T47D (cell line): ENCODE measurements around the gene TOB2.
"Not testable (repeated sequence)": the region's sequence is repeated elsewhere in the genome, so short reads cannot be mapped to it uniquely, and the experiment has no call there.

ENCODE experiments used
- DNase-seq, 2 experiments: peaks; one replicate each; pipeline versions ENCODE4 v3.0.0 to v3.0.0-alpha.2; 2011 to 2012; ENCODE audit warnings: low read depth in 1 of 2, low spot score in 1 of 2
- JUND ChIP-seq: IDR thresholded peaks from 2 replicates; pipeline ENCODE4 v1.6.1; 2012; ENCODE audit warnings: low read depth
- in situ Hi-C: cut with HindIII; loops from 2 replicates; pipeline ENCODE4 v1.10.0; 2016; ENCODE audit warnings: low sequenced_read_pairs, low pct_unique_long_range_greater_than_20kb

The TOB2 gene

DNA sequence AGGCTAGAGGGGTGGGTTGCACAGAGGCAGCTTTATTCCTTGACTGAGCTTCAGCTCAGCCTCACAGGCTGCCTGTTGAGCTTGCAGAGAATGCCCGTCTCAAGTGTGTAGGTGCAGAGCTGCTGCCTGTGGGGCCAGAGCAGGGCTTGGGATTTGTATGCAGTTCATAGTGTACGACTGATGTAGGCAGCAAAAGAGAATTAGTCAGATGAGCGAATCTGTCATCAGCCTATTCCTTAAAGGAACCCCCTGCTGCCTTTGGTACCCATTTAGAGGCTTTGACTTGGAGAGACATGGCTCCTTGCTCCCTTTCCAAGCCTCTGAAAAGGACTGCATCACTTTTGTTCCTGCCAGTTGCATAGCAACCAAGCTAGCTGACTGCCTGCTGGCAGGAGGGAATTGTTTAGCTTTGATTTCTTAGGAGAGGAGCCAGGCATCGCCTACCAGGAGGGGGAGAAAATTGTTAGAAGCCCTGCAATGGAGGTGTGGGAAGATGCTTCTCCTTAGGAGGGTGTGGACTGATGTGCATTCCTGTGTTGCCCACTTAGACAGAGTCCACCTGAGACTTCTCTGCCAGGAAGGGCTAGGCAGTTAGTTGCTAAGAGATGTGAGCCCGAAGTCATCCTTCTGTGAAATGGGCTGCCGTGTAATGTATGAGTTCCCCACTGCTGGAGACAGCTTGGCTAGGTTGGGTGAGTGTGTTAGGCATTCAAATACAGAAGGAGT is 33.2 kb upstream of the TOB2 start:
- in situ Hi-C loops, result no loop called here
- no peak for DNase-seq
- no peak for TF ChIP-seq JUND

DNA sequence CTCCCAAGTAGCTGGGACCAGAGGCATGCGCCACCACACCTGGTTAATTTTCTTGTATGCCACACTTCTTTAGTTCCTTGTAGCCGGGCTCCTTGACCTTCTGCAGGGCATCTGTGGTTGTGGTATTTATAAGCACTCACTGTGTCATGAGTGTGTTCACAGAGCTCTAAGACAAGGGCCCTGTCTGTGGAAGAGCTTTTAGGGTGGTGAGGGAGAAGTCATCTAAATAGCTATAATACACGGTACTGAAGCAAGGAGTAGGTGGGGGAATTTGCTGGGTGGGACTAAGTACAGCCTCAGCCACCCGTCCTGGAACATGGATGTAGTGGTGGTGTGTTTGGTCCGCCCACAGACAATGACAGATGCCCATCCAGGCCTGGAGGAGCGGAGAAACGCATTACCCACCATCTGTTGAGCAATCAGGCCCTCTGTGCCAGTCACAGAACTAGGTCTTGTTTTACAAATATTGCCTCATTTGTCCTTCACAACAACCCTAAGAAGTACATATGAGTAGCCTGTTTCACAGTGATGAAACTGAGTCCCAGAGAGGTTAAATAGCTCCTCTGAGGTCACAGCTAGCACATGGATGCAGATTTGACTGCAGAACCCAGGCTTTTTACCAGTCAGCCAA is 32.4 kb upstream of the TOB2 start:
- TF ChIP-seq JUND, result no peak
- in situ Hi-C loops, result no loop called here
- no peak for DNase-seq

DNA sequence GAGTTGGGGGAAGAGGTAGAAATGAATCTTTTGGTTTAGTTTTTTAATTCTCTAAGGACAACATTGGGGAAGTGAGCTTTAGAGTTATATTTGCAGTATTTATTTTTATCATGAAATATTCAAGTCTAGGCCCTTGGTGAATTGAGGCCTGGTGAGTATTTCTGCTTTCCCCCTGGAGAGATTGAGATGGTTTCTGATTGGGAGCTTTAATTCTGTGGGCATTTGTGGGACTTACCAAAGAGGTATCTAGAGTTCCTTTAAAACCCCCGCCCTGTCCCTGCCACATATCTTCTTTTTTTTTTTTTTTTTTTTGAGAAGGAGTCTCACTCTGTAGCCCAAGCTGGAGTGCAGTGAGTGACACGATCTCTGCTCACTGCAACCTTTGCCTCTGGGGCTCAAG is 31.9 kb upstream of the TOB2 start:
- no peak for DNase-seq
- in situ Hi-C loops, result no loop called here
- no peak for TF ChIP-seq JUND

DNA sequence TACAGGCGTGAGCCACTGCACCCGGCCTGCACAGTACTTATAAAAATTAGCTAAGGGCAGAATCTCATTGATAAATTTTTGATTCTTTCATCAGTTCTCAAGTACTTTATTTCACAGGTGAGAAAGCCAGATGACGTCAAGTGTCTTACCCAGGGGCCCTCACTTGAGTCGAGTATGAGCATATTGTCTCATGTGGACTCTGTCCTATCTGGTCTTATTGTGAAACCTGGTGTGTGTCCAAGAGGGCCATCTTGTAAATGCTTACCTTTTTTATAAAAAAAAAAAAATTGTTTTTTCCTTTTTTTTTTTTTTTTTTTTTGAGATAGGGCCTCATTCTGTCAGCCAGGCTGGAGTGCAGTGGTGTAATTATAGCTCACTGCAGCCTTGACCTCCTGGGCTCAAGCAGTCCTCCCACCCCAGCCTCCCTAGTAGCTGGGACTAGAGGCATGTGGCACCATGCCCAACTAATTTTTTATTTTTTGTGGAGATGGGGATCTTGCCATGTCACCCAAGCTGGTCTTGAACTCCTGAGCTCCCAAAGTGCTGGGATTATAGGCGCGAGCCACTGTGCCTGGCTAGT is 28.4 kb upstream of the TOB2 start:
- no peak for DNase-seq
- in situ Hi-C loops, result no loop called here
- TF ChIP-seq JUND, result no peak

DNA sequence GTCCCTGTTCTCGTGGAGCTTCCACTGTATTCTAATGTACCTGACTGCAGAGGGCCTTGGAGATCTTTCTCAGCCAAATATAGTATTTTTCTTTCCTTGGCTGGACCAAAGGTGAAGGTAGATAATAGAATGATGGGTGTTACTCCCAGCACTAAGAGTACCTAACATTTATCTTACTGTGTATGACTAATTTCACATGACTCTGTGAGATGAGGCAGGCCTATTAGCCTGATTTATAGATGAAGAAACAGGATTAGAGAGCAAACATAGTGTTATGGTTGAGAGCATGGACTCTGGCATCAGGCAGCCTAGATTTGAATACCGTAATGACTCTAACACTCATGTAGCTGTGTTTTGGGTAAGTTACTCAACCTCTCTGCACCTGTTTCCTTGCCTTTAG is 25.0 kb upstream of the TOB2 start:
- in situ Hi-C loops, result no loop called here

DNA sequence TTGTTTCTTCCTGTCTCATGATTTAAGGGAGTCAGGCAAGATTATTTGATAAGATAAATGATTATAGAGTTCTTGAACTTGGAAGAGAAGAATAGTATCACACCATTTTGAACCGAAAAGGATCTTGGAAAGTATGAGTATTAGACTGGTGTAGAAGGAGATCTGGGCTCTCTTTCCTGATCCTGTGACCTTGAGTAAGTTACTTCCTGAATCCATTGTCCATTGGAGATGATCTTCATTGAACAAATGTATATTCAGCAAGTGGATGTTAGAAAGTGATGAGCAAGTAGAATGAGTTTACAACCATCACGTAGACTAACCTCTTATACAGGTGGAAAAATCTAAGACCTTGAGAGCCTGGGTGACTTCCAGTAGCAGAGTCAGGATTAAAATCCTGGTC is 24.3 kb upstream of the TOB2 start:
- no peak for TF ChIP-seq JUND
- no peak for DNase-seq
- in situ Hi-C loops, result no loop called here

More for the DNA sequence above, 25.0 kb upstream of the TOB2 start:
- TF ChIP-seq JUND, result no peak
- no peak for DNase-seq

DNA sequence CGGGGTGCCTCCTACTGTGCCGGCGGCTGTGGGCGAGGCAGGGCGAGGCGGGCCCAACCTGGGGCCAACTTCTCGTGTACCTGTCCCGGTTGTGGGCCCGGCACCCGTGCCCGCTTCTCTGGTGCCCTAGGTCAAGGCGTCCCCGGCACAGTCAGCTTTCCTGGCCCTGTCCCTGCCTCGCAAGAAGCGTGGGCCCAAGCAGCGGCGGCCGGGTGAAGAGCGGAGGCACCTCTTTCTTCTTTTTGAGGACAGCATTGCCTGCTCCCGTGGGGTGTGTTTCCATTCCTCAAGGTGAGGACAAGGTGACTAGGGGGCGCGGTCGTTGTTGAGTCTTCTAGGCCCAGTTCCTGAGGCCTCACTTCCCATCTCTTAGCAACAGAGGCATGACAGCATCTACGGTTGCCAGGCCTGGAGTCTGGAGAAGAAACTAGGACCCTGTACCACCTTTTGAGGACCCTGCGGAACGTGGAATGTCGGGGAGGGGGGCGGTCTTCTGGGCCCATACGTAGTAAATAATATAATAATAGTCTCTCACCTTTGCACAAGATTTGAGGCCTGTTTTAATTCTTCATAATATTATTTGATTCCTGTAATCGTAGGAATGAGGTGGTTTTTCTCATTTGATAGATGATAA is 22.7 kb upstream of the TOB2 start:
- DNase-seq, result no peak
- in situ Hi-C loops, result no loop called here

DNA sequence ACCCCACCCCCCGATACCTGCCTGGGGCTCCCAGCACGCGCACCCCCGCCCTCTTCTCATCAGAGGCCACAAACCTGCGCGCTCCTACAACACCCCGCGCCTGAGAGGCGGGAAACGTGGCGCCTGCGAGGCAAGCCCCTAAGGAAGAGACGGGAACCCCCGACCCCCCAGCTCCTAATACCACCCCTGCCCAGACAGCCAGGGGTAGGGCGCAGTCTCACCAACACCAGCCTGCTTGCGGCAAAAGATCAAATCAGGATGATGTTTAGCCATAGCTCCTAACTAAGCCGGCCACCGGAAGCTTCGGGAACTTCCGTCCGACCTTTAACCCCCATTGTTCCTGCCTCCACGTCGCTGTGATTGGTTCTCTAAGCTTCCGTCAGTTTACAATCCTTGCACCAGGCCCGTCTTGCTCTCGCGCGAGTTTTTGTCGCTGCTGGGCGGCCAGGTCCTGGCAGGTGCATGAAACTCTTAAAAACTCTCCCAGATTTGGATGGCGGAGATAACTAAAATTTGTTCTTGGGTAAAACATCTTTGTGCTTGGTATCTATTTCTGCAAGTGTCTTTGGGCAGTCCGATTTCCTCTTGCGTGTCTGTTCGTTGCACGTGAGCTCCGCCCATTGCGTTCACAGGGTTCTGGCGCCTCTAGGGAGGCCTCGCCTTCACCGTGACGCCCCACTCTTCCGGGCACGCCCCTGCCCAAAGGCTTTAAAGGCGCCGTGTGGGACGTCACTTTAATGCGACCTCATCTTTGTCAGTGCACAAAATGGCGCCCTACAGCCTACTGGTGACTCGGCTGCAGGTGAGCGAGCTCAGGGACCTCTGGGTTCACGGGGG is 22.0 kb upstream of the TOB2 start, which contains the start of the genes ACO2 and PHF5A:
Gene ACO2 (plus strand): TSS at position 737 of the 837 bp plus-strand sequence. CDS start 30 bp downstream, at position 767.
Gene PHF5A (minus strand): TSS at position 312 of the 837 bp plus-strand sequence. CDS start 39 bp downstream, at position 273.
- peak; percentile 72 to 97 for DNase-seq
- TF ChIP-seq JUND, result no peak
- in situ Hi-C loops, result no loop called here

More for the DNA sequence above, 22.7 kb upstream of the TOB2 start:
- no peak for TF ChIP-seq JUND

DNA sequence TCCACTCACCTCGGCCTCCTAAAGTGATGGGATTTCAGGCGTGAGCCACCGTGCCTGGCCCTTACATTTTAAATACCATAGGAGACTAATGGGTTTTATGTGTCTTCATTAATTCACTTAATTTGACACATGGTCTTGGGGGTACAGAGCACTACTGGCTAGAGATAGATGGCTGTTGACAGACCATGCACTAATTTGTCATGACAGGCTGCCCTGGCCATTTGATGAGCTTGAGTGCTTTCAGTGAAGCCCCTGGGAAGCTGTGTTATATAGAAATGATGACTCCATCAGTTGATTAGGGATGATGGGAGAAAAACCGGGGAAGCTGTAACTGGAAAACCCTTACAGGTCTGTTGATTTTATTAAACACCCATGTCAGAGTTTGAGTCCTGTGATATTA is 15.3 kb upstream of the TOB2 start:
- TF ChIP-seq JUND, result no peak
- DNase-seq, result no peak
- in situ Hi-C loops, result no loop called here

DNA sequence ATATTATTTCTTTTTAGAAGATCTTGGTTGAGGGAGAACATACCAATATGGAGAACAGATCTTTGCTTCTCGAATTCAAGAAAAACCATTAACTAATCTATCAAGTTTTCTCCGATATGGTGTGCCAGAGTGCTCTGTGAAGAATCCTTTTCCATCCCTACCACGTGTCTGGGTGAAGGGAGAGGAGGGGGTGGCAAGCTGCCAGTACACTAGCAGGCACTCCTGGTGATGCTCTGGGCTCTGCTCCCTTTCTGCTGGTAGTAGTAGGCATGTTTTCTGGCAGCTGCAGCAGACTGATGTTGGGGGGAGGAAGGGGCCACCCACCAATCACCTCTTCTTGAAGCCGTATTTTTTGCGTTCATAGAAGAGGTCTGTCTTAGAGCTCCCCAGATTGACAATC is 13.5 kb upstream of the TOB2 start:
- DNase-seq, in situ Hi-C loops: not testable (repeated sequence)

DNA sequence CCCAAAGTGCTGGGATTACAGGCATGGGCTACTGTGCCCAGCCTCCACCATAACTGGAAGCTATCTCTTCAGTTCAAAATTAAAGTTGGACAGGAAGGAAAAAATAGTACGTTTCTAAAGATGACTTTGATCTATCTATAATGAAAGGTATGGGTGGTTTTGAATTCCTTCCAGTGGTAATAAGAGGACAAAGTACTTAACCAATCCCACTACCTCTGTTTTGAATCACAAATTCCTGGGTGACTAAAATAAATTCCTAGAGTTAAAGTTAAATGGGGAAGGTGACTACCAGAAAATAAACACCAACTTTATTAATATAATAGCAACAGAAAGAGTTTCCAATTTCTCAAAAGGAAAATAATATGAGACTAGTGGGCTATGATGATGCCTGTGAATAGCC is 12.8 kb upstream of the TOB2 start:
- no peak for DNase-seq
- in situ Hi-C loops, result no loop called here
- no peak for TF ChIP-seq JUND

DNA sequence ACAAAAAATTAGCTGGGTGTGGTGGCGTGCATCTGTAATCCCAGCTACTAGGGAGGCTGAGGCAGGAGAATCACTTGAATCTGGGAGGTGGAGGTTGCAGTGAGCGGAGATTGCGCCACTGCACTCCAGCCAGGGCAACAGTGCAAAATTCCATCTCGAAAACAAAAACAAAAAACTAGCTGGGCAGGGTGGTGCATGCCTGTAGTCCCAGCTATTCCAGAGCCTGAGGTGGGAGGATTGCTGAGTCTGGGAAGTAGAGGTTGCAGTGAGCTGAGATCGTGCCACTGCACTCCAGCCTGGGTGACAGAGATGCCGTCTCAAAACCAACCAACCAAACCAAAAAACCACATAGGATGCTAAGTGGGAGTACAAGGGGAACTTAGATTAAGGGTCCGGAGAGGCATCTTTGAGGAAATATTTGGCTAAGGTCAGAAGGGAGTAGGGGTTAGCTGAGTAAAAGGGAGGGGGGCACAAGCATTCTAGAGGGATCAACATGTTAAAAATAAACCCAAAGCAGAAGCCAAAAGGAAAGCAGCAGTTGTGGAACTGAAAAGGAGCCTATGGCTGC is 11.6 kb upstream of the TOB2 start:
- DNase-seq, result no peak
- in situ Hi-C loops, result no loop called here
- TF ChIP-seq JUND, result no peak
